ENCODE results near the gene BIN2.
A peak's percentile ranks its signal among the peaks of the same experiment; 100 is the strongest.
"Not testable (repeated sequence)": the region's sequence is repeated elsewhere in the genome, so short reads cannot be mapped to it uniquely, and the experiment has no call there.

The BIN2 gene

DNA sequence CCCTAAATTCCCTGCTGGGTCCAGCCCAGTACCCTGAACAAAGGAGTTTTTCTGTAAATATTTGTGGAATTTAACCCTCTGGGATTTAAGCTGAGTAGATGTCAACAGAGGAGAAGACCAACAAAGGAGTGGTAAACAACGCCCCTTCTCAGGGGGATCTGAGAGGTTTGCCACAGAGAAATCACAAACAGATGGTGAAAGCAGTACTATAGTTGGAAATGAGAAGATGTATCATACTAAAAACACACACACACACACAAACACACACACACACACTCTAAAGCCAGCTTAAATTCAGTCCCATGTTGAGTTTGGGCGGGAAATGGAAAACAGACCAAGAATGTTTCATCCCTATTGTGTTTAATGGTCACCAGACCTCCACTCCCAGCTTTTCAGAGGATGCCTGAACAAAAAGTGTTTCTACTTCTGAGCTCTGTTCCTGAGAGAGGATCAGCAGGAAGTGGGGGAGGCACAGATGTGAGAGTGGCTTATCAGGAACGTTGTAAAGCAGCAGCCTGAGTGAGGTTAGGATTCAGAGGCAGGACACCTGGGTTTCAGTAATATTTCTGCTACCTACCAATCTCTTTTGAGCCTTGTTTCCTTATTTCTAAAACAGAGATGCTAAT, 3.2 kb downstream of the BIN2 start:
- TF ChIP-seq, protein P1, sequence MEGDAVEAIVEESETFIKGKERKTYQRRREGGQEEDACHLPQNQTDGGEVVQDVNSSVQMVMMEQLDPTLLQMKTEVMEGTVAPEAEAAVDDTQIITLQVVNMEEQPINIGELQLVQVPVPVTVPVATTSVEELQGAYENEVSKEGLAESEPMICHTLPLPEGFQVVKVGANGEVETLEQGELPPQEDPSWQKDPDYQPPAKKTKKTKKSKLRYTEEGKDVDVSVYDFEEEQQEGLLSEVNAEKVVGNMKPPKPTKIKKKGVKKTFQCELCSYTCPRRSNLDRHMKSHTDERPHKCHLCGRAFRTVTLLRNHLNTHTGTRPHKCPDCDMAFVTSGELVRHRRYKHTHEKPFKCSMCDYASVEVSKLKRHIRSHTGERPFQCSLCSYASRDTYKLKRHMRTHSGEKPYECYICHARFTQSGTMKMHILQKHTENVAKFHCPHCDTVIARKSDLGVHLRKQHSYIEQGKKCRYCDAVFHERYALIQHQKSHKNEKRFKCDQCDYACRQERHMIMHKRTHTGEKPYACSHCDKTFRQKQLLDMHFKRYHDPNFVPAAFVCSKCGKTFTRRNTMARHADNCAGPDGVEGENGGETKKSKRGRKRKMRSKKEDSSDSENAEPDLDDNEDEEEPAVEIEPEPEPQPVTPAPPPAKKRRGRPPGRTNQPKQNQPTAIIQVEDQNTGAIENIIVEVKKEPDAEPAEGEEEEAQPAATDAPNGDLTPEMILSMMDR (IDR thresholded peaks at IDR 0.05; ENCODE audit: extremely low read depth, insufficient read depth, missing control alignments): no peak
- in situ Hi-C loops (cut with MboI; ENCODE audit: low pct_unique_long_range_greater_than_20kb, low sequenced_read_pairs, unreplicated experiment): no loop called here
- DNase-seq (ENCODE audit: low spot score): no peak

DNA sequence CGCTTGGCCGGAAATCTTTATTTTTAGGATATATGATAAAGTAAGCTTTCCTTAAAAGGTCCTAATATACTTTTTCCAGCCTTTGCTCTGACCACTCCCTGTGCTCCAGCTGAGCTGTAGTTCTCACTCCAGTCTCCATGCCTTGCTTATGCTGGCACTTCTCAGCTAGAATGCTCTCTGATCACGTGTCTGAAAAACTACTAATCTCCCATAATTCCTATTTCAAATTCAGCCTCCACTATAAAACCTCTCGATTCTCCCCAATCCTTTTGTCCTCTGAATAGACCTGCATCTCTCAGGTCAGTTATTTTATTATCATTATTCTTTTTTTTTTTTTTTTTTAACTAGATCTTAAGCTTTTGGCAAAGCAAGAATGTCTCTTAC, 3.7 kb downstream of the BIN2 start:
- in situ Hi-C loops (cut with MboI; ENCODE audit: low pct_unique_long_range_greater_than_20kb, low sequenced_read_pairs, unreplicated experiment): no loop called here
- no peak for DNase-seq (ENCODE audit: low spot score)
- TF ChIP-seq, protein P1 (IDR thresholded peaks at IDR 0.05; ENCODE audit: extremely low read depth, insufficient read depth, missing control alignments): no peak

DNA sequence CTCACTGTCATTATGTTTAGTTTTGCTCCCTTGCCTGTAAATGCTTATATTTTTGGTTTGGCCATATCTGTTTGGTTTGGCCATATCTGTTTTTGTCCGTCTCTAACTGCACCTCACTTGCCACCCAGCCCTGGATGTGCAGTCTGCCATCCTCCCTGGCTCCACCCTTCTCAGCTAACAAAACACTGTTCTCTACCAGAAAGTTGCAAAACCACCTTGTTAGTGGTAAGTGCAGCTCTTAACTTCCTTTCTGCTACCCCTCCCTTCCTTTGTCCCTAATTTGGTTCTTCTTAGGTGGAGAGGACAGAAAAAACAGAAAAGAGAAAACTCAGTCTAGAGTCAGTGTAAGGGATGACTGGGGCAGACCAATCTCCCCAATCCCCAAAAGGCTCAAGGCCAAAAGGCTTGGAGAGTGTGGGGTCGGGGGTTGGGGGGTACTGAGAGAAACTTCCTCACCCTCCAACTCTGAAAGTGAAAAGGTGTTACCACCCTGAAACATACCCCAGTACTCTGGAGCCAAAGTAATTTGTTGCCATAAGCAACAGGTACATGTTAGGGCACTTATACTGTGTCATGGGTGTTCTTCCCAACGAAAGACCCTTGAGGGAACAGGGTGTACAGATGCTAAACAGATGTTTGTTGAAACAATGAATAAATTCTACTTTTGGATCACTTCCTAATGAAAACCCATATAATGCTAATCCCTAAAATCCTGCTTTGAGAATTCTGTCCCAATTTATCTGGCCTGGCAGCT, 5.0 kb downstream of the BIN2 start:
- TF ChIP-seq, protein P1 (IDR thresholded peaks at IDR 0.05; ENCODE audit: extremely low read depth, insufficient read depth, missing control alignments): no peak
- peak; percentile 57 for DNase-seq (ENCODE audit: low spot score)
- in situ Hi-C loops (cut with MboI; ENCODE audit: low pct_unique_long_range_greater_than_20kb, low sequenced_read_pairs, unreplicated experiment): no loop called here

DNA sequence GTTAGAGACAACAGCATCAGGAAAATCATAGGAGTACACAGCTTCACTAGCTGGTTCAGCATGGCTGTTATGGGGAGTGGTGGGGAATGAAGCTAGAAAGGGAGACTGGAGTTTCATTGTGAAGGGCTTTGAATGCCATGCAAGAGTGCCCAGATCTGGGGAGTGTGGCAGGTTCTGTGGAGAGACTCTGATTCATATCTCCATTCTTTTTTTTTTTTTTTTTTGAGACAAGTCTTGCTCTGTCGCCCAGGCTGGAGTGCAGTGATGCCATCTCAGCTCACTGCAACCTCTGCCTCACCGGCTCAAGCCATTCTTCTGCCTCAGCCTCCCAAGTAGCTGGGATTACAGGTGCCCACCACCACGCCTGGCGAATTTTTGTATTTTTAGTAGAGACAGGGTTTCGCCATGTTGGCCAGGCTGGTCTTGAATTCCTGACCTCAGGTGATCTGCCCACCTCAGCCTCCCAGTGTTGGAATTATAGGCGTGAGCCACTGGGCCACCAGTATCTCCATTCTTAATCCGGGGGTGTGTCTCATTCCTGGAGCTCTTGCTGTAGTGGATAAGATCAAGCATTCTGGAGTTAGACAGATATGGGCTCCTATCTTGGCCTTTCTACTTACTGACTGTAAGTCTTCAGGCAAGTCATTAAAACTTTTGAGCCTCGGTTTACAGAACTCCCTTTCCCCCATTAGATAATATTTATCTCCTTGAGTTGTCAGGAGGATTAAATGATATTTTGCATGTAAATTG, 5.7 kb downstream of the BIN2 start:
- in situ Hi-C loops (cut with MboI; ENCODE audit: low pct_unique_long_range_greater_than_20kb, low sequenced_read_pairs, unreplicated experiment); DNase-seq (ENCODE audit: low spot score): not testable (repeated sequence)

DNA sequence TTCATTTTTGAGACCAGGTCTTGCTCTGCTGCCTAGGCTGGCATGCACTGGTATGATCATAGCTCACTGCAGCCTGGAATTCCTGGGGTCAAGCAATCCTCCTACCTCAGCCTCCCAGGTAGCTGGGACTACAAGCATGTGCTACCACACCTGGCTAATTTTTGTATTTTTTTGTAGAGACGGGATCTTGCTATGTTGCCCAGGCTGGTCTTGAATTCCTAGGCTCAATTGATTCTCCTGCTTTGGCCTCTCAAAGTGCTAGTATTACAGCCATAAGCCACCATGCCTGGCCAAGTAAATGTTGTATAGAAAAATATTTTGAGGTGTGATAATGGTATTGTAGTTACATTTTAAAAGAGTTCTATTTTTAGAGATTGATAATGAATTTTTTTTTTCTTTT, 12.6 kb downstream of the BIN2 start:
- no peak for DNase-seq (ENCODE audit: low spot score)
- TF ChIP-seq, protein P1 (IDR thresholded peaks at IDR 0.05; ENCODE audit: extremely low read depth, insufficient read depth, missing control alignments): no peak
- in situ Hi-C loops (cut with MboI; ENCODE audit: low pct_unique_long_range_greater_than_20kb, low sequenced_read_pairs, unreplicated experiment): no loop called here

DNA sequence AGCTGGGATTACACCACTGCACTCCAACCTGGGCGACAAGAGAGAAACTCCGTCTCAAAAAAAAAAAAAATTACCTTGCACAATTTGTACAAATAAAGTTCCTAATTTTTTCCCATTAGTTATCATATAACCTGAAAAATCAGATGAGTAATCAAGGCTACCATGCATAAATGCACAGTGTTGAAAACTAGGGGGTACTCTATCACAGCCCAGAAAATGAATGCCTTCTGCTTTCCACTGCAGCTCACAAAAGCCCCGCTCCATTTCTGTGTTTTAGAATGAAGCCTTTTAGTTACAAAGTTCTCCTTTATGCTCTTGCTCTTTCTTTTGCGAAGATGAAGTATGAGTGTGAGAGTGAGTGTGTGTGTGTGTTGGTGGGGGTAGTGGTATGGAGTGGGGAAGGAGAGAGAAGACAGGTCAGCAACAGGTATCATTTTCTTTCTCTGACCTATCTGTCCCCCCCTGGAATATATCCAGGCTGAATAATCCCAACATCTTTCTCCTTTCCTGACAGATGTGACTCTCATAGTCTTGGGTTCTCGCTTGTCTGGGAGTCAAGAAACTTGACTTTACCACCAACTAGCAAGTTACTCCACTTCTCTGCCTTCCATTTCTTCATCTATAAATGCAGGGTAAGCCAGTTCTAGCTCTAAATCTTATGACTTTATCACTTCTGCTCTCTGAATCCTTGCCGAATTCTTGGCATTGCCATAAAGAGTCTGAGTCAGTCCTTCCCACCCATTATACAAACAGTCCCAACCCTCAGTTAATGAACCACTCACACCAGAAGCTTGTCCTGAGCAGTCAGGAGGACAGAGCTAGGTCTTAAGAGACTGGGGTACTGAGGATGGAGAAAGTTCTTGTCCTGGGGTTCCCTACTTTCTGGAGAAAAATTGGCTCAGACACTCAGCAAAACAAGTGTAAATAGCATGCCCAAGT, 16.1 kb downstream of the BIN2 start:
- TF ChIP-seq, protein P1 (IDR thresholded peaks at IDR 0.05; ENCODE audit: extremely low read depth, insufficient read depth, missing control alignments): no peak
- DNase-seq (ENCODE audit: low spot score): no peak
- in situ Hi-C loops (cut with MboI; ENCODE audit: low pct_unique_long_range_greater_than_20kb, low sequenced_read_pairs, unreplicated experiment): no loop called here
